GM18511 (cell line): ENCODE data around the gene TMOD2.

Experiments used
- ATAC-seq: cut with Tn5 transposase; IDR thresholded peaks from one replicate; pipeline ENCODE4 v1.9.1; 2021; ENCODE audit warnings: mild to moderate bottlenecking, moderate library complexity; ENCODE audit not compliant: unreplicated experiment

Gene TMOD2

GRCh38 chr15:51735228-51736010, 16.0 kb upstream of the TMOD2 start:
- no peak for ATAC-seq

GRCh38 chr15:51736069-51736468, 15.3 kb upstream of the TMOD2 start:
- ATAC-seq = peak; percentile 31

GRCh38 chr15:51736751-51737521, 14.5 kb upstream of the TMOD2 start:
- peak; percentile 39 for ATAC-seq

- peak; percentile 52 for ATAC-seq
Observed at GRCh38 chr15:51737522-51738305, 13.7 kb upstream of the TMOD2 start, which contains the start of gene LYSMD2. Gene LYSMD2, minus strand, starts transcription at chr15:51737655. Its CDS starts 33 bp downstream, at chr15:51737622.

GRCh38 chr15:51738553-51738952, 12.8 kb upstream of the TMOD2 start:
- no peak for ATAC-seq

GRCh38 chr15:51739061-51739712, 12.2 kb upstream of the TMOD2 start:
- no peak for ATAC-seq

- ATAC-seq = no peak
Observed at GRCh38 chr15:51749307-51749706, 2.1 kb upstream of the TMOD2 start.

GRCh38 chr15:51750186-51750585, 1.2 kb upstream of the TMOD2 start:
- no peak for ATAC-seq

- ATAC-seq = peak; percentile 46
Observed at GRCh38 chr15:51751697-51752683, 593 bp downstream of the TMOD2 start.

GRCh38 chr15:51752888-51753287, 1.5 kb downstream of the TMOD2 start:
- no peak for ATAC-seq

- no peak for ATAC-seq
Observed at GRCh38 chr15:51754267-51754666, 2.9 kb downstream of the TMOD2 start.

GRCh38 chr15:51755790-51756189, 4.4 kb downstream of the TMOD2 start:
- ATAC-seq = no peak

GRCh38 chr15:51756482-51756881, 5.1 kb downstream of the TMOD2 start:
- ATAC-seq = no peak

GRCh38 chr15:51757450-51757849, 6.1 kb downstream of the TMOD2 start:
- no peak for ATAC-seq

GRCh38 chr15:51758645-51759044, 7.2 kb downstream of the TMOD2 start:
- no peak for ATAC-seq

- ATAC-seq = no peak
Observed at GRCh38 chr15:51759557-51760070, 8.2 kb downstream of the TMOD2 start.

- no peak for ATAC-seq
Observed at GRCh38 chr15:51760805-51761204, 9.4 kb downstream of the TMOD2 start.

GRCh38 chr15:51765751-51766150, 14.4 kb downstream of the TMOD2 start:
- no peak for ATAC-seq

- ATAC-seq = no peak
Observed at GRCh38 chr15:51766341-51766740, 14.9 kb downstream of the TMOD2 start.
